A673 (cell line): ENCODE results near the gene SYTL5. TPM values are rescaled to one million over a fixed set of nuclear protein-coding genes. Genes with fewer than 3 reads are reported as not detected.

ENCODE experiments used
- BruUV-seq: library from RNA; stranded (reverse); fragments of 400-500 nt; replicated peaks from 2 replicates; lab custom pipeline; 2021; lab: Mats Ljungman, UMichigan
- CTCF ChIA-PET: fragments of 300-600 bp; sonication (Branson Sonifier 250); formaldehyde crosslinking; loops from one replicate; lab custom pipeline; 2022; ENCODE audit warnings: antibody characterized with exemption; lab: Charles Lee
- POLR2A ChIA-PET: fragments of 300-600 bp; sonication (Branson Sonifier 250); formaldehyde crosslinking; loops from one replicate; lab custom pipeline; 2022; ENCODE audit warnings: antibody characterized with exemption; ENCODE audit not compliant: low non-redundant PET; lab: Charles Lee
- DNase-seq: peaks from one replicate; pipeline ENCODE4 v3.0.0-alpha.2; 2015; ENCODE audit warnings: low spot score
- H3K27ac ChIP-seq: fragments of 200-600 bp; sonication (generic); 2 replicates; pipeline ENCODE4 v1.5.1; 2016; ENCODE audit warnings: mixed run types, low read depth, mild to moderate bottlenecking, mixed read lengths, antibody characterized with exemption, low read length; ENCODE audit not compliant: poor library complexity, severe bottlenecking
- H3K27me3 ChIP-seq: fragments of 200-600 bp; sonication (generic); replicated peaks from 2 replicates; pipeline ENCODE4 v1.6.1; 2017; ENCODE audit warnings: mixed run types, low read depth, mild to moderate bottlenecking, mixed read lengths, antibody characterized with exemption, low read length; ENCODE audit not compliant: insufficient read depth, poor library complexity
- H3K36me3 ChIP-seq: fragments of 200-600 bp; sonication (generic); 2 replicates; pipeline ENCODE4 v1.6.1; 2016; ENCODE audit warnings: mixed run types, mild to moderate bottlenecking, mixed read lengths, antibody characterized with exemption, low read length; ENCODE audit not compliant: insufficient read depth, poor library complexity, severe bottlenecking
- H3K4me1 ChIP-seq: fragments of 200-600 bp; sonication (generic); 2 replicates; pipeline ENCODE4 v1.6.1; 2017; ENCODE audit warnings: mixed run types, mild to moderate bottlenecking, mixed read lengths, antibody characterized with exemption, low read length; ENCODE audit not compliant: insufficient read depth, poor library complexity, severe bottlenecking
- H3K4me3 ChIP-seq: fragments of 200-600 bp; sonication (generic); 2 replicates; pipeline ENCODE4 v1.5.1; 2016; ENCODE audit warnings: low read depth, mixed run types, mild to moderate bottlenecking, mixed read lengths, low read length; ENCODE audit not compliant: poor library complexity, severe bottlenecking
- H3K9me3 ChIP-seq: fragments of 200-600 bp; sonication (generic); 2 replicates; pipeline ENCODE4 v1.6.1; 2016; ENCODE audit warnings: mixed run types, low read depth, mild to moderate bottlenecking, mixed read lengths, antibody characterized with exemption, low read length; ENCODE audit not compliant: poor library complexity, severe bottlenecking
- CTCF ChIP-seq: fragments of 300-800, 200-600 bp; sonication (generic); conservative IDR thresholded peaks from 2 replicates; pipeline ENCODE4 v1.5.1; 2017; ENCODE audit warnings: low read depth, mild to moderate bottlenecking, antibody characterized with exemption, low read length, moderate library complexity, mixed read lengths
- EZH2 ChIP-seq: fragments of 200-600 bp; sonication (generic); IDR thresholded peaks from 2 replicates; pipeline ENCODE4 v1.6.1; 2017; ENCODE audit warnings: borderline replicate concordance, low read depth, mild to moderate bottlenecking, mixed read lengths, antibody characterized with exemption, low read length; ENCODE audit not compliant: poor library complexity, severe bottlenecking
- intact Hi-C: fragments of 100-400 bp; cut with micrococcal nuclease; formaldehyde crosslinking; loops from one replicate; pipeline ENCODE4 v1.10.0; 2022; ENCODE audit not compliant: unreplicated experiment
- total RNA-seq: library from RNA; stranded (reverse); gene quantifications from 2 replicates; pipeline ENCODE4 v1.2.3, GENCODE V29; 2021

Gene SYTL5
- total RNA-seq, 1 experiment from 2014 or later, result 17.9 TPM

- Histone ChIP-seq H3K4me1 (no peaks in the 10 kb centered on the region), H3K27ac (no peak overlapping the region), H3K36me3 (no peaks in the 10 kb centered on the region), H3K27me3 (no peaks in the 10 kb centered on the region), H3K9me3 (no peaks in the 10 kb centered on the region), H3K4me3 (no peak overlapping the region)
- peak; percentile 54 for DNase-seq
- ChIA-PET POLR2A (no interaction called here), CTCF (interaction anchor here (0.6 to 2.1 kb wide), 3 partner anchors 15 to 421 kb away, joined by 3 to 12 read pairs (median 4); no protein-coding TSS in a partner anchor)
- no TSS peak for BruUV-seq
- intact Hi-C loops, result loop anchor here (1.0 to 5.0 kb wide), 2 partner anchors 240 to 659 kb away; no protein-coding TSS in a partner anchor
- TF ChIP-seq EZH2 (no peak), CTCF (peak; percentile 79)
These were observed 160.2 kb downstream of the SYTL5 start for GRCh38 chrX:38166478-38167083.

- intact Hi-C loops, result no loop called here
- TF ChIP-seq CTCF, result no peak
- no peak for TF ChIP-seq EZH2
These were observed 164.2 kb downstream of the SYTL5 start for GRCh38 chrX:38170556-38170955.

GRCh38 chrX:38172596-38172995 lies 166.2 kb downstream of the SYTL5 start:
- Histone ChIP-seq H3K4me3 (no peak overlapping the region), H3K9me3 (no peaks in the 10 kb centered on the region), H3K36me3 (no peaks in the 10 kb centered on the region), H3K4me1 (no peaks in the 10 kb centered on the region), H3K27me3 (no peaks in the 10 kb centered on the region), H3K27ac (no peak overlapping the region)
- no peak for TF ChIP-seq EZH2
- TF ChIP-seq CTCF, result no peak
- BruUV-seq, result no TSS peak
- intact Hi-C loops, result no loop called here
- ChIA-PET CTCF (interaction anchor here (0.9 kb wide), 1 partner anchor 427 kb away, joined by 3 read pairs; no protein-coding TSS in a partner anchor), POLR2A (no interaction called here)
- DNase-seq, result no peak

More at GRCh38 chrX:38170556-38170955, 164.2 kb downstream of the SYTL5 start:
- Histone ChIP-seq H3K4me3 (no peak overlapping the region), H3K27ac (no peak overlapping the region), H3K36me3 (no peaks in the 10 kb centered on the region), H3K4me1 (no peaks in the 10 kb centered on the region), H3K9me3 (no peaks in the 10 kb centered on the region), H3K27me3 (no peaks in the 10 kb centered on the region)
- POLR2A ChIA-PET, result no interaction called here
- CTCF ChIA-PET, result no interaction called here
- DNase-seq, result no peak
- BruUV-seq, result no TSS peak
